Body of pancreas (tissue), 4 donors: ENCODE results near the gene SEMA6B.

Experiments
- POLR2A ChIP-seq, 3 donors: fragments of 450-650 bp; IDR thresholded peaks; one replicate each; pipeline ENCODE4 v1.6.1; 2016; ENCODE audit warnings: antibody characterized with exemption in 3 of 3, mild to moderate bottlenecking in 2 of 3
- TF ChIP-seq, protein P1 (sequence below), 7 experiments: fragments of 450-650 bp in 4 of 7; fragments of 200-600 bp in 3 of 7; sonication (generic) in 3 of 7; IDR thresholded peaks; one replicate each; pipeline ENCODE4 v1.5.1; 2016 to 2019; ENCODE audit warnings: antibody characterized with exemption in 7 of 7

DNA sequence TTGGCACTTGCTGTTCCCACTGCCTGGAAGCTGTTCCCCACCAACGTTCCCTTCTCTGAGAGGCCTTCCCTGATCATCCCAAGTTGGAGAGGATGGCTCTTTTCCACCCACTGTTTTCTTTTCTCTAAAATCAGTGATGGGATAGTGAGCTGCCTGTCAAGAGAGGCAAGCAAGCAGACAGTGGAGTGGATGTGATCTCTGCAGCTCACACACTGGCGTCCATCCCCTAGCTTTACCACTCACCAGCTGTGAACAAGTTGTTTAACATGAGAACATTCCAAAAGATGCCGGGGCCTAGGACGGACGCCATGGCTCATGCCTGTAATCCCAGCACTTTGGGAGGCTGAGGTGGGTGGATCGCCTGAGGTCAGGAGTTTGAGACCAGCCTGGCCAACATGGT is 28.0 kb upstream of the SEMA6B start:
- TF ChIP-seq, protein P1, sequence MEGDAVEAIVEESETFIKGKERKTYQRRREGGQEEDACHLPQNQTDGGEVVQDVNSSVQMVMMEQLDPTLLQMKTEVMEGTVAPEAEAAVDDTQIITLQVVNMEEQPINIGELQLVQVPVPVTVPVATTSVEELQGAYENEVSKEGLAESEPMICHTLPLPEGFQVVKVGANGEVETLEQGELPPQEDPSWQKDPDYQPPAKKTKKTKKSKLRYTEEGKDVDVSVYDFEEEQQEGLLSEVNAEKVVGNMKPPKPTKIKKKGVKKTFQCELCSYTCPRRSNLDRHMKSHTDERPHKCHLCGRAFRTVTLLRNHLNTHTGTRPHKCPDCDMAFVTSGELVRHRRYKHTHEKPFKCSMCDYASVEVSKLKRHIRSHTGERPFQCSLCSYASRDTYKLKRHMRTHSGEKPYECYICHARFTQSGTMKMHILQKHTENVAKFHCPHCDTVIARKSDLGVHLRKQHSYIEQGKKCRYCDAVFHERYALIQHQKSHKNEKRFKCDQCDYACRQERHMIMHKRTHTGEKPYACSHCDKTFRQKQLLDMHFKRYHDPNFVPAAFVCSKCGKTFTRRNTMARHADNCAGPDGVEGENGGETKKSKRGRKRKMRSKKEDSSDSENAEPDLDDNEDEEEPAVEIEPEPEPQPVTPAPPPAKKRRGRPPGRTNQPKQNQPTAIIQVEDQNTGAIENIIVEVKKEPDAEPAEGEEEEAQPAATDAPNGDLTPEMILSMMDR (IDR thresholded peaks at IDR 0.05), result no peak
- no peak for TF ChIP-seq POLR2A (IDR thresholded peaks at IDR 0.05)
